NCI-H2107 treated with DMSO at 0.1 percent for 48 hours (cell line): Measurements from ENCODE around the gene C1QL2.

Experiments
- DNase-seq: peaks from one replicate; lab custom pipeline; 2025; ENCODE audit not compliant: unreplicated experiment; lab: John Stamatoyannopoulos, UW

Gene C1QL2

GRCh38 chr2:119158563-119159347, at the start of gene C1QL2:
Gene C1QL2 (minus strand): TSS chr2:119158751. CDS start chr2:119158269, 482 bp downstream.
- DNase-seq = no peak

GRCh38 chr2:119207447-119207846, 48.9 kb upstream of the C1QL2 start:
- no peak for DNase-seq

- no peak for DNase-seq
Observed at GRCh38 chr2:119206201-119206600, 47.6 kb upstream of the C1QL2 start.

- no peak for DNase-seq
Observed at GRCh38 chr2:119205001-119205706, 46.6 kb upstream of the C1QL2 start.

- DNase-seq = no peak
Observed at GRCh38 chr2:119204525-119204924, 46.0 kb upstream of the C1QL2 start.

- no peak for DNase-seq
Observed at GRCh38 chr2:119202610-119203310, 44.2 kb upstream of the C1QL2 start.

GRCh38 chr2:119201815-119202214, 43.3 kb upstream of the C1QL2 start:
- no peak for DNase-seq

GRCh38 chr2:119198240-119198840, 39.8 kb upstream of the C1QL2 start:
- DNase-seq = no peak

- DNase-seq = no peak
Observed at GRCh38 chr2:119197529-119198239, 39.1 kb upstream of the C1QL2 start.

GRCh38 chr2:119197126-119197405, 38.5 kb upstream of the C1QL2 start:
- DNase-seq = no peak

GRCh38 chr2:119196301-119197125, 38.0 kb upstream of the C1QL2 start:
- no peak for DNase-seq

- no peak for DNase-seq
Observed at GRCh38 chr2:119195887-119196286, 37.3 kb upstream of the C1QL2 start.

- no peak for DNase-seq
Observed at GRCh38 chr2:119195001-119195400, 36.5 kb upstream of the C1QL2 start.

- no peak for DNase-seq
Observed at GRCh38 chr2:119192893-119193292, 34.3 kb upstream of the C1QL2 start.

GRCh38 chr2:119190321-119191111, 32.0 kb upstream of the C1QL2 start:
- no peak for DNase-seq

GRCh38 chr2:119184512-119184911, 26.0 kb upstream of the C1QL2 start:
- DNase-seq = no peak

- DNase-seq = no peak
Observed at GRCh38 chr2:119181791-119182445, 23.4 kb upstream of the C1QL2 start.

GRCh38 chr2:119181391-119181790, 22.8 kb upstream of the C1QL2 start:
- DNase-seq = no peak

GRCh38 chr2:119180892-119181291, 22.3 kb upstream of the C1QL2 start:
- no peak for DNase-seq
